Kasumi-1 (cell line): ENCODE data around the gene TBC1D28.
"Not testable (repeated sequence)": the region's sequence is repeated elsewhere in the genome, so short reads cannot be mapped to it uniquely, and the experiment has no call there.

Source experiments
- DNase-seq, 2 experiments: peaks; one replicate each; lab custom pipeline; 2025; lab: John Stamatoyannopoulos, UW

Gene TBC1D28

DNA sequence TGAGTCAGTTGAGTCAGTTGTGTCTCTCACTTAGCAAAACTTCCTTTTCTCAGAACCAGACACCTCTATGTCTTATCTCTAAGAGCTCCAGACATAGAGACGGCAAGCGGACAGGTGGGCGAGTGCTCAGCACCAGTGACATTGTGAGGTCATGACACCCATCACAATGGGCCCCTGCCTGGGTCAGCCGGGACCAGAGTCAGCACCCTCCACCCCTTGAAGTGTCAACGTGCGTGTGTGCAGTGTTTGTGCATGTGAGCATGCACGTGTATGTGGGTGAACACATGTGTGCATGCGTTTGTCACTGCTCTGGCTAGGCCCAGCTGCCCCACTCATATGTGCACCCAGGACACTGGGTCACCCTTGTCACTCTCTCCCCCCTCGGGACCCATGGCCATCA lies at the start of gene TBC1D28:
TSS of gene TBC1D28 (minus strand) at position 101 of the 400 bp plus-strand sequence. CDS start 3,039 bp downstream, outside the sequence.
- not testable (repeated sequence) for DNase-seq

DNA sequence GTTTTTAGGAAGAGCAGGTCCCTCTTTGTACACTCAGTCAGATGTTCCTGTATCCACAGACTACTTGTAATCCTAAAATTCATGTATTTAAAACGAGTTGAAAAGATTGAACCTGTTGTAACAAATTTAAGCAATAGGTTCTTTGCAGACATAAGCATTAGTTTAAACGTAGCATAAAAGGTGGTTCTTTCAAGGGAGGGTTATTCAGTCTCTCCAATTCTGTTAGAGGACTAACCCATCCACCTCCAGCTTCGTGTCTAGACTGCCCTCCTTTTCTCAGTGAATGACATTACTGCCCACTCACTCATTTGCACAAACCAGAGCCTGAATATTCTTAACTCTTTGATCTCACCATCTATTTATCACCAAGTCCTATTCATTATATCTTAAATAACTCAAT lies 38.5 kb upstream of the TBC1D28 start:
- DNase-seq, result not testable (repeated sequence)

DNA sequence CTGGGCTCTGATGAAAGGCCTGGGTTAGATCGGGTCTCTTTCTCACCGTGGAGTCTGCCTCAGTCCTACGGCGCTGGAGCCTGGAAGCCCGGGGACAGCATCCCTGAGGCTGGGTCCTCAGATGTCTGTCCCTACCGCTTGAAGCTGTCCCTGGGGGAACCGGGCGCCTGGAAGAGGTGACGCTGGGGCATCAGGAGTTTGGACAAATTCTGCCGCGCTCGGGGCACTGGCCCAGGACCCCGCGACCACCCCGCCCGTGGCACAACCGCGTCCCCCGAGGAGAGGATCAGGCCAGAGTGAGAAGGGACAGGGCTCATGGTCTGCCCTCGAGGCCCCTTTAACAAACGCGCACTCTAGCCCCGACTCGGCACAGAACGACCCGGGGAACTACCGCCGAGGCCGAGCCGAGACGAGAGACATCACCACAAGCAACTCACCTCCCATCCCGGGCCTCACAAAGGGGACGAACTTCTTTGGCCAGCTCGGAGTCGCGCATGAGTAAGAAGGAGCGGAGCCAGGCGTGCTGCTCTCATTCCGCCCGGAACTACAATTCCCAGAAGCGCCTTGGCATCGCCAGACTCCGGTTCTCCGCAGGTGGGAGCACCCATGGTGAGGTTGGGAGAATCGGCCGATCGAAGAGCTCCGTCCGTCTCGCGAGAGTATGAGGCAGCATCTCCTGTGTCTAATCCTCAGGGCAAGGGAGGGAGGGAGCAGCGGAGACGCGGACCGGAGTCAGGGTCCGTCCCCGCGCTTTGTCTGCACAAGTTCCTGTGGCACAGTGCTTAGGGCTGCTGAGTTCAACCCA lies 37.8 kb upstream of the TBC1D28 start, which contains the start of gene FOXO3B:
TSS of gene FOXO3B (minus strand) at position 548 of the 805 bp plus-strand sequence. CDS start 663 bp downstream, outside the sequence.
- DNase-seq, result not testable (repeated sequence)

DNA sequence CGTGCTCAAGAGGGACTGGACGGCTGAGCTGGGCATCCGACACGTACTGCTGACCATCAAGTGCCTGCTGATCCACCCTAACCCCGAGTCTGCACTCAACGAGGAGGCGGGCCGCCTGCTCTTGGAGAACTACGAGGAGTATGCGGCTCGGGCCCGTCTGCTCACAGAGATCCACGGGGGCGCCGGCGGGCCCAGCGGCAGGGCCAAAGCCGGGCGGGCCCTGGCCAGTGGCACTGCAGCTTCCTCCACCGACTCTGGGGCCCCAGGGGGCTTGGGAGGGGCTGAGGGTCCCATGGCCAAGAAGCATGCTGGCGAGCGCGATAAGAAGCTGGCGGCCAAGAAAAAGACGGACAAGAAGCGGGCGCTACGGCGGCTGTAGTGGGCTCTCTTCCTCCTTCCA lies 33.2 kb upstream of the TBC1D28 start:
- not testable (repeated sequence) for DNase-seq

GRCh38 chr17:18676928-18677327 lies 32.7 kb upstream of the TBC1D28 start:
- DNase-seq, result not testable (repeated sequence)

DNA sequence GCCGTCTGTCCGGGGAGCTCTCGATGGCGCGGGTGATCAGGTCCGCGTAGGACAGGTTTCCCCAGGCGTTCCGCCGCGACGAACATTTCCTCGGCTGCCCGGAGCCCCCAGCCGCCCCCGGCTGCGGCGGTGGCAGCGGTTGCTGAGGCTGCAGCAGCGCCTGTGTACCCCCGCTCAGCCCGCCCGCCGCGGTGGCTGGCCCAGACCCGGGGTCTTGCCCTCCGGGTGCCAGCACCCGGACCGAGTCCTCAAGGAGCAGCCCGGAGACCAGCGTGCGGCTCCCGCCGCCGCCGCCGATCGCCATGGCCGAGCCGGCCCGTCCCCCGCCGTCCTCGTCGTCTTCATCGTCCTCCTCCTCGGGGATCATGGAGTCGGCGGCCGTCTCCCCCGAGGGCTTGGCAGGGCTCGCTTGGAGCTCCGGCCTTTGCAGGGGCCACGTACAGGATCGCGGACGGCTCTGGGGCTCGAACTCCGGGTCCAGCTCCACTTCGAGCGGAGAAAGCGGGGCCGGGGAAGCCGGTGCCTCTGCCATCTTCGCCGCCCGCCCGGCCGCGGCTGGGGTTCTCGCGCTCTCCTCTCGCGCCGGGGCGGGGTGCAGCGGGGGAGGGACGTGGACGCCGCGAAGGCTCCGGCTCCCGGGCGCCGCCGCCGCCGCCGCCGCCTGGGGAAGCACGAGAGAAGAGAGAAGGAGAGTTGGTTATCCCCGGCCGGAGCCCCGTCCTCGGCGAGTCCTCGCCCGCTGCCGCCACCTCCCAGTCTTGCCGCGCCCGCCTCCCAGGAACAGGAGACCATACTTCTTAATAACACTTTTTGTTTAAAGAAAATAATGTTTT lies 28.4 kb upstream of the TBC1D28 start:
- not testable (repeated sequence) for DNase-seq

DNA sequence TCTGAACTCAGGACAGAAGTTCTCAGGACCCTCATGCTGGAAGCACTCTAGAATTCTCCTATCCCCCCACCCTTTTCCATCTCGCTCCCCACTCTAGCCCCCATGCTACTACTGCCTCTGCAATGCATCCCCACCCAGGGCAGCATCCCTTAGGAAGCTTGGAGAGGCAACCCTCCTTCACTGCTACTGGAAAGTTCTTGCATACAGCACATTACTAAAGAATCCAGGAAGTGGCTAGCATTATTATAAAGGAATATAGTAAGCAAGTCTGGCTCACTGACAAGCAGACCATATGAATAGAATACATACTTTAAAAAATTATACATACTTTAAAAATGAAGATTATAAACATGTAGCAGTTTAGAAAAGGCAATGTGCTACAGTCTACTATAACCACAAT lies 24.4 kb upstream of the TBC1D28 start:
- not testable (repeated sequence) for DNase-seq

GRCh38 chr17:18667535-18667934 lies 23.3 kb upstream of the TBC1D28 start:
- not testable (repeated sequence) for DNase-seq

- DNase-seq, result not testable (repeated sequence)
Measured at GRCh38 chr17:18666326-18666725, 22.1 kb upstream of the TBC1D28 start.

DNA sequence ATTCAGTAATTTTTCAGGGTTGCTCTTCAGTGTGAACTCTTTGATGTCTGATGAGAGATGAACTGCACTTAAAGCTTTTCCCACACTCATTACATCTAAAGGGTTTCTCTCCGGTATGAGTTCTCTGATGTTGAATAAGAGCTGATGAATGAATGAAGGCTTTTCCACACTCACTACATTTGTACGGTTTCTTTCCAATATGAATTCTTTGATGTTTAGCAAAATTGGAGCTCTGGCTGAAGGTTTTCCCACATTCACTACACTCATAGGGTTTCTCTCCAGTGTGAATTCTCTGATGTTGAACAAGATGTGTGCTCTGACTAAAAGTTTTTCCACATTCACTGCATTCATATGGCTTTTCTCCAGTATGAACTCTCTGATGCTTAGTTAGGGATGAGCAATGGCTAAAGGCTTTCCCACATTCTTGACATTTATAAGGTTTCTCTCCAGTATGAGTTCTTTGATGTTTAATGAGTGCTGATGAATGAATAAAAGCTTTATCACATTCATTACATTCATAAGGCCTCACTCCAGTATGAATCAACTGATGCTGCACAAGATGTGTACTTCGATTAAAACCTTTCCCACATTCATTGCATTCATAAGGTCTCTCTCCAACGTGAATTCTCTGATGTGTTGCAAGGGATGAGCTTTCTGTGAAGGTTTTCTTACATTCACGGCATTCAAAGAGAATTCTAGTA lies 17.9 kb upstream of the TBC1D28 start:
- not testable (repeated sequence) for DNase-seq

DNA sequence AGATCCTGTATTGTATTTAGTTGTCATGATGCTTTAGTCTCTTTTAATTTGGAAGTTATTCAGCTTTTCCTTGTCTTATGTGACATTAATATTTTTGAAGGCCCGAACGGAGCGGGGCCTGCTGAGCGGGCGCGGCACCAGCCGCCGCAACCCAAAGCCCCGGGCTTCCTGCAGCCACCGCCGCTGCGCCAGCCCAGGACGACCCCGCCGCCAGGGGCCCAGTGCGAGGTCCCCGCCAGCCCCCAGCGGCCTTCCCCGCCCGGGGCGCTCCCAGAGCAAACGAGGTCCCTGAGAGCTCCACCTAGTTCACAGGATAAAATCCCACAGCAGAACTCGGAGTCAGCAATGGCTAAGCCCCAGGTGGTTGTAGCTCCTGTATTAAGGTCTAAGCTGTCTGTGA lies 5.9 kb upstream of the TBC1D28 start:
- DNase-seq, result not testable (repeated sequence)

GRCh38 chr17:18643124-18643523 lies 1.1 kb downstream of the TBC1D28 start:
- DNase-seq, result not testable (repeated sequence)

DNA sequence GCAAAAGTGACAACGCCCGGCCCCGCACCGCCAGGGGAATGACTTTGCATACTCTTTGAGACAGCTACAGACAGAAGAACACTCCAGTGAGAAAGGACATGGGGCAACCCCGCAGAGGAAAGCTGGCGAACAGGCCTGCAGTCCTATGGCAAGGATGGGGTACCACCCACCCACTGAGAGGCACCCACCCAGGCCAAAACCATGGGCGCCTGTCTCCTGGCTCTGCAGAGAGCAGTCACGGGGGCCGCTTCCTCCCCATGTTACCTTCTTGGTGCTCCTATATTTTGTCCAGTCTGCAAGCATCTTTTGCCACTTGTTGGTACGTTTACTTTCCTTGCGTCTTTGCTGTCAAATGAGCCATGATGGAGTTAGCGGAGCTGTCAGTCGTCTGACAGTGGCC lies 5.8 kb downstream of the TBC1D28 start:
- not testable (repeated sequence) for DNase-seq

GRCh38 chr17:18636237-18636636 lies 8.0 kb downstream of the TBC1D28 start:
- not testable (repeated sequence) for DNase-seq

- not testable (repeated sequence) for DNase-seq
Measured at GRCh38 chr17:18635773-18636172, 8.4 kb downstream of the TBC1D28 start.

GRCh38 chr17:18634550-18635263 lies 9.5 kb downstream of the TBC1D28 start:
- not testable (repeated sequence) for DNase-seq

GRCh38 chr17:18626152-18626870 lies 17.9 kb downstream of the TBC1D28 start:
- no peak for DNase-seq

- not testable (repeated sequence) for DNase-seq
Measured at GRCh38 chr17:18625509-18626104, 18.6 kb downstream of the TBC1D28 start.

GRCh38 chr17:18624862-18625501 lies 19.2 kb downstream of the TBC1D28 start:
- not testable (repeated sequence) for DNase-seq

DNA sequence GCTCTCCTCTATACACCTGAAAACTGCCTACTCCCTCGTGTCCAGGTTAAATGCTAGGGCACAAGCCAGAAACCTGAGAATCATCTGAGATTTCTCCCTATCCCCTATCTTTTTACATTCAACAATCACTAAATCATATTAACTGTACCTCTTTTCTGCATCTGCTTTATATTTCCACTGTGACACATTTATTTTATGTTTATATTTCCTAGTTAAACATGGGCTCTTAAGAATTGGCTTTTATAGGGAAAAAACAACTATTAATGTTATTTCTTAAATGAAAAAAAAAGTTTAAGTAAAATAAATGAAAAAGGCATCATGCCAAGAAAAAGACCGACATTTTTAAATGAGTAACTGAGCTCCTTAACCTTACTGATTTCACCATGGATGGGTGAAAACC lies 26.6 kb downstream of the TBC1D28 start:
- DNase-seq, result not testable (repeated sequence)
